ENCODE measurements around the gene THADA. TPM values are rescaled to one million over a fixed set of nuclear protein-coding genes. Genes with fewer than 3 reads are reported as not detected.

Gene THADA
- total RNA-seq, 1 experiment from 2014 or later: 20.1 TPM

DNA sequence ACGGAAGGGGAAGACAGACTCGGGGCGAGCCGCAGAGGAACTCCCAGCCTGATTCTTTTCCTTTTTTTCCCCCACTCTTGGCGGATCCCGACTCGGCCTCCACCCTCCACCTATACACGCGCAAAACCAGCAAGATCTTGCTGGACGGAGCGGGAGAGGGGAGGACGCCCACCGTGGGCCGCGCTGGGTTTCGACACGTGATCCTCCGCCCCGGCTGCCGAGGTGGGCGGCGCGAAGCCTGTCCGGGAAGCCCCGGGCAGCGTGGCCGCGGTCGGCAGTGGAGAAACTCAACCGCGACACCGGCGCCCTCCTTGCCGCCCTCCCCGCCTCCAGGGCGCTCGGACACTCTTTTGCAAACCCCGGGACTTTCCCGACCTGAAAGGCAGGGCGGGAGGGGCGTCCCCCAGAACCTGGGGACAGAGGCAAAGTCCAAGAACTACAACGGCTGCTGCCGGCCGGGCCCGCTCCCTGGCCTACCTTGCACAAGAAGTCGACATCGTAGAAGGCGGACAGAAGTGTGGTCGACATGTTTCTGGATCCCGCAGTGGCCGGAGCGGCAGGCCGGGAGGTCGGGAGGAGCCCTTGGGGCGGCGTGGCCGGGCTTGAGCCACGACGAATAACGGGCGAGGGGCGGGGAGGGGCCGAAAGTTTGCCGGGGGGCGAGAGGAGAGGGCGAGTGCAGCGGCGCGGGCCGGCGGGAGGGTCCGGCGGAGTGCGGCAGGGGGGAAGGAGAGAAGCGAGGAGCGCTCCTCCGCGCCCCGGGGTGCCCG, 369.9 kb downstream of the THADA start:
- H2BK12ac ChIP-seq (ENCODE audit: insufficient read length, low read depth, low read length): no peak overlapping the region
- H4K5ac ChIP-seq (ENCODE audit: insufficient read length, low read depth, low read length): no peak overlapping the region
- Mint-ChIP-seq H3K9me3 (peaks cover 0 to 3% of the 10 kb centered on the region in 2 experiments; a peak in 1 of 5 replicates), H3K4me3 (peak overlapping the region; percentile 96), H3K27me3 (ENCODE audit: low read depth) (peaks cover 1% of the 10 kb centered on the region; the same call in 1 of the 2 replicates), H3K36me3 (ENCODE audit: insufficient read depth in 1 of 3, low read depth in 3 of 3) (peaks cover 13 to 37% (median 27%) of the 10 kb centered on the region in 3 experiments), H3K27ac (peak overlapping the region; percentile 61 to 92 (median 73); a peak in 3 of 7 replicates), H3K4me1 (peaks cover 46 to 50% of the 10 kb centered on the region in 2 experiments)
- peak overlapping the region; percentile 51 for H3K14ac ChIP-seq (ENCODE audit: insufficient read depth, low read length)
- WGBS (ENCODE audit: extremely low coverage, insufficient read length, low lambda C conversion rate): no CpG with 5 or more reads among the region's 80 CpGs
- peaks cover 16% of the 10 kb centered on the region; the same call in 1 of the 2 replicates for H3K79me2 ChIP-seq (ENCODE audit: insufficient read depth, low read length)
- H4K91ac ChIP-seq (ENCODE audit: insufficient read length, low read depth, low read length): no peak overlapping the region
- H3K9me3 ChIP-seq (ENCODE audit: control insufficient read depth, low read depth, low read length): no peaks in the 10 kb centered on the region
- H2AFZ ChIP-seq (ENCODE audit: low read length): no peak overlapping the region
- no peaks in the 10 kb centered on the region for H3K79me1 ChIP-seq (ENCODE audit: insufficient read depth, low read depth, low read length, poor library complexity, severe bottlenecking)
- DNase-seq: no peak
- no peak overlapping the region for H4K8ac ChIP-seq (replicated peaks; ENCODE audit: insufficient read length, low read depth, low read length)
- H3K56ac ChIP-seq (ENCODE audit: insufficient read length, low read depth, low read length): no peak overlapping the region
- no peak overlapping the region for H2BK5ac ChIP-seq (ENCODE audit: insufficient read length, low read length)
- H3K23me2 ChIP-seq (ENCODE audit: insufficient read length, low read depth, low read length, poor library complexity, severe bottlenecking): peaks cover 3% of the 10 kb centered on the region
- no peaks in the 10 kb centered on the region for H4K20me1 ChIP-seq (ENCODE audit: control insufficient read depth, insufficient read depth, insufficient read length)
- peaks cover 3% of the 10 kb centered on the region; the same call in 1 of the 2 replicates for H3K4me1 ChIP-seq (ENCODE audit: insufficient read depth, low read length)
- no peak overlapping the region for H2BK120ac ChIP-seq (ENCODE audit: low read depth, low read length, poor library complexity, severe bottlenecking)
- H3T11ph ChIP-seq (ENCODE audit: low read length): no peak overlapping the region
- no peaks in the 10 kb centered on the region for H3K27me3 ChIP-seq (ENCODE audit: insufficient read depth, low read length)
- no peak overlapping the region for H2BK15ac ChIP-seq (ENCODE audit: low read depth, low read length)
- H3K27ac ChIP-seq (ENCODE audit: insufficient read length, low read depth, low read length): no peak overlapping the region
- peak overlapping the region; percentile 59 for H3K9ac ChIP-seq (ENCODE audit: extremely low read depth, insufficient read length, low read length)
- H3K4ac ChIP-seq (ENCODE audit: low read depth, low read length): no peak overlapping the region
- no peak overlapping the region for H3K23ac ChIP-seq (ENCODE audit: insufficient read length, low read depth, low read length)
- TF ChIP-seq, protein P1, sequence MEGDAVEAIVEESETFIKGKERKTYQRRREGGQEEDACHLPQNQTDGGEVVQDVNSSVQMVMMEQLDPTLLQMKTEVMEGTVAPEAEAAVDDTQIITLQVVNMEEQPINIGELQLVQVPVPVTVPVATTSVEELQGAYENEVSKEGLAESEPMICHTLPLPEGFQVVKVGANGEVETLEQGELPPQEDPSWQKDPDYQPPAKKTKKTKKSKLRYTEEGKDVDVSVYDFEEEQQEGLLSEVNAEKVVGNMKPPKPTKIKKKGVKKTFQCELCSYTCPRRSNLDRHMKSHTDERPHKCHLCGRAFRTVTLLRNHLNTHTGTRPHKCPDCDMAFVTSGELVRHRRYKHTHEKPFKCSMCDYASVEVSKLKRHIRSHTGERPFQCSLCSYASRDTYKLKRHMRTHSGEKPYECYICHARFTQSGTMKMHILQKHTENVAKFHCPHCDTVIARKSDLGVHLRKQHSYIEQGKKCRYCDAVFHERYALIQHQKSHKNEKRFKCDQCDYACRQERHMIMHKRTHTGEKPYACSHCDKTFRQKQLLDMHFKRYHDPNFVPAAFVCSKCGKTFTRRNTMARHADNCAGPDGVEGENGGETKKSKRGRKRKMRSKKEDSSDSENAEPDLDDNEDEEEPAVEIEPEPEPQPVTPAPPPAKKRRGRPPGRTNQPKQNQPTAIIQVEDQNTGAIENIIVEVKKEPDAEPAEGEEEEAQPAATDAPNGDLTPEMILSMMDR (conservative IDR thresholded peaks at IDR 0.05): no peak
- peak overlapping the region; percentile 46 for H3K4me2 ChIP-seq (ENCODE audit: insufficient read depth, insufficient read length, low read length)
- no peak overlapping the region for H2BK20ac ChIP-seq (ENCODE audit: low read depth, low read length, poor library complexity, severe bottlenecking)
- H2AK5ac ChIP-seq (ENCODE audit: insufficient read length, low read length): no peak overlapping the region
- H3K18ac ChIP-seq (ENCODE audit: insufficient read length, low read depth, low read length): peak overlapping the region; percentile 49

Data from H9 (cell line).